Erythroblast (primary cell): Measurements from ENCODE around the gene FBXO31.

ENCODE experiments used
- GATA1 ChIP-seq: IDR thresholded peaks from 2 replicates; pipeline ENCODE4 v1.6.1; 2011; ENCODE audit warnings: low read depth, mild to moderate bottlenecking, control low read depth, low read length, moderate library complexity
- POLR2A ChIP-seq: IDR thresholded peaks from 2 replicates; pipeline ENCODE4 v1.6.1; 2011; ENCODE audit warnings: mild to moderate bottlenecking, low read length

- no peak for TF ChIP-seq POLR2A
- TF ChIP-seq GATA1 = no peak
Measured at GRCh38 chr16:87306516-87306915, 77.1 kb downstream of the FBXO31 start.
